ENCODE results near the gene PSMD12.
"Not testable (repeated sequence)": the region's sequence is repeated elsewhere in the genome, so short reads cannot be mapped to it uniquely, and the experiment has no call there.

Gene PSMD12

DNA sequence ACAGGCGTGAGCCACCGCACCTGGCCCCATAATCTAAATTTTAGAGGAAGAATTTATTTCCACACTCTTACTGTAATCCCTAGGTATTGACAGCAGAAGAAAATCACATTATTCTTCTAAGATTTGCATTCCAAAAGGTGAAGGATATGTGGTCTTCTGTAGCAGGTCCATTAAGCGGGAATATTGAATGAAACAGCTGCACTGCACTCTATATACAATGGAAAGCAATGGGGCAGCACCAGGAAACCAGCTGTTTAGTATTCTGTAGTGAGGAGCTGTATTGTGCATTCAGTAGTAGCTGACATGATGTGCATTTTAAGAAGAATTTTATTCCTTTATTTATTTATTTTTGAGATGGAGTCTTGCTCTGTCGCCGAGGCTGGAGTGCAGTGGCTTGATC is 49.6 kb downstream of the PSMD12 start:
- H3K27ac ChIP-seq, result no peak overlapping the region
- no peak for TF ChIP-seq ZFX (IDR thresholded peaks at IDR 0.05; ENCODE audit: borderline replicate concordance)
- TF ChIP-seq, protein P1, sequence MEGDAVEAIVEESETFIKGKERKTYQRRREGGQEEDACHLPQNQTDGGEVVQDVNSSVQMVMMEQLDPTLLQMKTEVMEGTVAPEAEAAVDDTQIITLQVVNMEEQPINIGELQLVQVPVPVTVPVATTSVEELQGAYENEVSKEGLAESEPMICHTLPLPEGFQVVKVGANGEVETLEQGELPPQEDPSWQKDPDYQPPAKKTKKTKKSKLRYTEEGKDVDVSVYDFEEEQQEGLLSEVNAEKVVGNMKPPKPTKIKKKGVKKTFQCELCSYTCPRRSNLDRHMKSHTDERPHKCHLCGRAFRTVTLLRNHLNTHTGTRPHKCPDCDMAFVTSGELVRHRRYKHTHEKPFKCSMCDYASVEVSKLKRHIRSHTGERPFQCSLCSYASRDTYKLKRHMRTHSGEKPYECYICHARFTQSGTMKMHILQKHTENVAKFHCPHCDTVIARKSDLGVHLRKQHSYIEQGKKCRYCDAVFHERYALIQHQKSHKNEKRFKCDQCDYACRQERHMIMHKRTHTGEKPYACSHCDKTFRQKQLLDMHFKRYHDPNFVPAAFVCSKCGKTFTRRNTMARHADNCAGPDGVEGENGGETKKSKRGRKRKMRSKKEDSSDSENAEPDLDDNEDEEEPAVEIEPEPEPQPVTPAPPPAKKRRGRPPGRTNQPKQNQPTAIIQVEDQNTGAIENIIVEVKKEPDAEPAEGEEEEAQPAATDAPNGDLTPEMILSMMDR (IDR thresholded peaks at IDR 0.05), result no peak

DNA sequence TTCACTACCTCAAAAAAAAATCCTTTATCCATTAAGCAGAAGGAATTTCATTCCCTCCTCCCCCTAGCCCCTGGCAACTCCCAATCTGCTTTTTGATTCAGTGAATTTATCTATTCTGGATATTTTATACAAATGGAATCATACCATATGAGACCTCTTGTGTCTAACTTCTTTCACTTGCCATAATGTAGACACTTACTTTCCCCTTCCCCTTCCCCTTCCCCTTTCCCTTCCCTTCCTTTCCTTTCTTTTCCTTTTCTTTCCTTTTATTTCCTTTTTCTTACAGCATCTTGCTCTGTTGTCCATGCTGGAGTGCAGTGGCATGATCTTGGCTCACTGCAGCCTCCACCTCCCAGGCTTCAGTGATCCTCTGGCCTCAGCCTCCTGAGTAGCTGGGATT is 50.5 kb downstream of the PSMD12 start:
- H3K27ac ChIP-seq, result no peak overlapping the region
- TF ChIP-seq, protein P1 (IDR thresholded peaks at IDR 0.05), result no peak
- no peak for TF ChIP-seq ZFX (IDR thresholded peaks at IDR 0.05; ENCODE audit: borderline replicate concordance)

DNA sequence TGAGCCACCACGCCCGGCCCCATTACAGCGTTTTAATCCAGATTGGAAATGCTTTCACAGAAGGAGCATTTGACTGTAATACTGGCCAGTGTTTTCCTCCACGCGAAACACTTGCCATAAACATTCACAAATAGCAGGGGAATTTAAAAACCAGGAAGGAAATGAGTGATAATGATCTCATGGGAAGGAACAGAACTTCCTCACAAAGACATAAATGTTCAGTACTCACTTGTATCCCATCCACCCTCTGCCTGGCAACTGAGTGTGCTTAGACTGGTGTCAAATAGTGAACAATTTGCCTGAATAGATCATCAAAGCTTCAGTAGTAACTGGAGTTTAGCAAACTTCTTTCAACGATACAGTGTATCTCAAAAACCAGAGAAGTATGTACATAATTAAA is 54.1 kb downstream of the PSMD12 start:
- H3K27ac ChIP-seq, result no peak overlapping the region
- TF ChIP-seq ZFX (IDR thresholded peaks at IDR 0.05; ENCODE audit: borderline replicate concordance), result no peak
- TF ChIP-seq, protein P1 (IDR thresholded peaks at IDR 0.05), result no peak

DNA sequence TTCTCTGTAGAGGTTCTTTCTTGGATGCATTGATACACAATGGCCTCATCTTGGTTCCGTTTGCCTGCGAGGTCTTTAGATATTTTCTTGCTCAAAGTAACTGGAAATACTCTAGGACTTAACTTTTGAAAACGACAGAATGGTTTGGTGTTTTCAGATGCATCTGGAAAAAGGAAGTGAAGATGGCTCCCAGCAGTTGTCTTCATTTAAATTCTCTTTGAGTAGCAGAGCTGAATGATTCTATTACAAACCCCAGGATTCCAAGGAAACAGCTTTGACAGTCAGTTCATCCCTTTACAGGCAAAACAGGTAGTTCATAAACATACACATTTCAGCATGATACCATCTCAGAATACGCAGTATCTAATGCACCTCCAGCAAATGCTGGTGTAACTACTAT is 54.8 kb downstream of the PSMD12 start:
- H3K27ac ChIP-seq, result no peak overlapping the region
- TF ChIP-seq, protein P1 (IDR thresholded peaks at IDR 0.05), result no peak

DNA sequence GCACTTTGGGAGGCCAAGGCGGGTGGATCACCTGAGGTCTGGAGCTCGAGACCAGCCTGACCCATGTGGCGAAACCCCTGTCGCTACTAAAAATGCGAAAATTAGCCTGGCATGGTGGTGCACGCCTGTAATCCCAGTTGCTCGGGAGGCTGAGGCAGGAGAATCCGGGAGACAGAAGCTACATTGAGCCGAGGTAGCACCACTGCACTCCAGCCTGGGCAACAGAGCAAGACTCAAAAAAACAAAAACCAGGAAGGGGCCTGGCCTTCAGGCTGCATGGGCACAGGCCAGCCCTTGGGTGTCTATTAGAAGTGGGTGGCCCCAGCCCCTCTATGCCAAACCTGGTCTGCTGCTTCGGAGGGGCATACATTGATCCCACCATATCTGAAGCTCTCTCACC is 56.0 kb downstream of the PSMD12 start:
- no peak overlapping the region for H3K27ac ChIP-seq

DNA sequence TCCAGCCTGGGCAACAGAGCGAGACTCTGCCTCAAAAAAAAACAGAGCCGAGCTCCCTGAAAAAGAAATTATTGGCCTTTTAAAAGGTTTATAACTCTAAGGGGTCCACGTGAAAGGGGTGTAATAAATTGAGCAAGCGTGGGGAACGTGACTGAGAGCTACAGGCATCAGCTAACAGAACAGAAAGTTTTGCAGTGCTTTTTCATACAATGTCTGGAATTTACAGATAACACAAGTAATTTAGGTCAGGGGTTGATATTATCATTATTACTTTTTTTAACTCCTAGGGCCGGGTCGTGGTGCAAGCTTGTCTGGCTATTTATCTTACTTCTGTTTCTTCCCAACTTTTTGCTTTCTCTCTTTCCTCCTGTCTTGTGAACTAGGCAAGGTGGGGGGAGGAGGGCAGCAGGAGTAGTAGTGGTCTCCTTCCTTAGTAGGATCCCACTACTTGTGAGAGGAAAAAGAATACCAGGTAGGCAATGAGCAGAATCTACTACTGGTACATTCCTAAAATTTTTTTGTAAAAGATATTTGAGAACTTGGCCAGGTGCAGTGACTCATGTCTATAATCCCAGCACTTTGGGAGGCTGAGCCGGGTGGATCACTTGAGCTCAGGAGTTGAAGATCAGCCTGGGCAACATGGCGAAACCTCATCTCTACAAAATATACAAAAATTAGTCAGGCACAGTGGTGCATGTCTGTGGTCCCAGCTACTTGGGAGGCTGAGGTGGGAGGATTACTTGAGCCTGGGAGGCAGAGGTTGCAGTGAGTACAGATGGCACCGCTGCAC is 60.7 kb downstream of the PSMD12 start:
- H3K27ac ChIP-seq, result not testable (repeated sequence)

More for the DNA sequence above, 56.0 kb downstream of the PSMD12 start:
- TF ChIP-seq ZFX (IDR thresholded peaks at IDR 0.05; ENCODE audit: borderline replicate concordance), result no peak
- TF ChIP-seq, protein P1 (IDR thresholded peaks at IDR 0.05), result no peak

DNA sequence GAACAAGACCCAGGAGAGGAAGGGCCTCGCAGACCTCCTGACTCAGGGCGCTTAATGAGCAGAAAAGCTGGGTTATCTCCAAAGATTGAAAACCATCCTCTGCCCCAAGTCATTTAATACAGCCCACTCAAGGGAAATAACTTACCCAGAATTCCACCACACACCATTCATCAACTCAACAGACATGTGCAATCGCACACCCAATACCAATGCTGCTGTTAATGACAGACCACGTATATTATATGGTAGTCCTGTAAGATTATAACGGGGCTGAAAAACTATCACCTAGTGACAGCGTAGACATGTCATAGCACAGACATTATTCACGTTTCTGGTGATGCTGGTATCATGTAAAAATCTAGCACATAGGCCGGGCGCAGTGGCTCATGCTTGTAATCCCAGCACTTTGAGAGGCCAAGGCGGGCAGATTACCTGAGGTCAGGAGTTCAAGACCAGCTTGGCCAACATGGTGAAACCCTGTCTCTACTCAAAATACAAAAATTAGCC is 68.9 kb downstream of the PSMD12 start:
- no peak for TF ChIP-seq ZFX (IDR thresholded peaks at IDR 0.05; ENCODE audit: borderline replicate concordance)
- no peak overlapping the region for H3K27ac ChIP-seq

DNA sequence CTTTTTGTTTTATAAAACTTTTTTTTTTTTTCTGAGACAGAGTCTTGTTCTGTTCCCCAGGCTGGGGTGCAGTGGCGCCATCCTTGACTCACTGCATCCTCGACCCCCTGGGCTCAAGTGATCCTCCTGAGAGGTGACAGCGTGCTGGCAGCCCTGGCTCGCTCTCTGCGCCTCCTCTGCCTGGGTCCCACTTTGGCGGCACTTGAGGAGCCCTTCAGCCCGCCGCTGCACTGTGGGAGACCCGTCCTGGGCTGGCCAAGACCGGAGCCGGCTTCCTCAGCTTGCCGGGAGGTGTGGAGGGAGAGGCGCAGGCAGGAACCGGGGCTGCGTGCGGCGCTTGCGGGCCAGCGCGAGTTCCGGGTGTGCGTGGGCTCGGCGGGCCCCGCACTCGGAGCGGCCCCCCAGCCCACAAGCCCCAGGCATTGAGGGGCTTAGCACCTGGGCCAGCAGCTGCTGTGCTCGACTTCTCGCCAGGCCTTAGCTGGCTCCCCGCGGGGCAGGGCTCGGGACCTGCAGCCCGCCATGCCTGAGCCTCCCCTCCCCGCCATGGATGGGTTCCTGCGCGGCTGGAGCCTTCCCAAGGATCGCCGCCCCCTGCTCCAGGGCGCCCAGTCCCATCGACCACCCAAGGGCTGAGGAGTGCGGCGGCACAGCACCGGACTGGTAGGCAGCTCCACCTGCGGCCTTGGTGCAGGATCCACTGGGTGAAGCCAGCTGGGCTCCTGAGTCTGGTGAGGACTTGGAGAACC is 71.8 kb downstream of the PSMD12 start:
- no peak for TF ChIP-seq ZFX (IDR thresholded peaks at IDR 0.05; ENCODE audit: borderline replicate concordance)
- TF ChIP-seq, protein P1 (IDR thresholded peaks at IDR 0.05), result no peak
- no peak overlapping the region for H3K27ac ChIP-seq

All from 22Rv1 (cell line).